ENCODE measurements around the gene CAMTA1. TPM values are rescaled to one million over a fixed set of nuclear protein-coding genes. Genes with fewer than 3 reads are reported as not detected.

The CAMTA1 gene
- polyA plus RNA-seq, 1 donor (not counting 4 experiments of a cell fraction or from before 2014, with no cell fraction given): 51.4 TPM

- dilution Hi-C loops (cut with MboI; ENCODE audit: extremely low pct_ligation_motif_present, low sequenced_read_pairs): no loop called here
- no peak for TF ChIP-seq EZH2 (IDR thresholded peaks at IDR 0.05; ENCODE audit: low read length)
- TF ChIP-seq CTCF (optimal IDR thresholded peaks at IDR 0.05 in 1 of 3, IDR thresholded peaks at IDR 0.05 in 1 of 3, conservative IDR thresholded peaks at IDR 0.05 in 1 of 3; ENCODE audit: extremely low read depth in 1 of 3, insufficient read depth in 2 of 3, low read length in 3 of 3): no peak
- FAIRE-seq: no peak
- no peaks in the 10 kb centered on the region for H3K36me3 ChIP-seq (ENCODE audit: control insufficient read depth in 2 of 2, extremely low read depth in 1 of 2, insufficient read depth in 2 of 2, low read length in 2 of 2)
- no peak for DNase-seq (ENCODE audit: low read depth, low spot score)
- no peaks in the 10 kb centered on the region for H3K4me1 ChIP-seq (ENCODE audit: control insufficient read depth, extremely low read depth, insufficient read depth, low read length)
- no peak overlapping the region for H3K27ac ChIP-seq (ENCODE audit: control insufficient read depth, insufficient read depth, low read length)
- no peak overlapping the region for H3K9ac ChIP-seq (ENCODE audit: control insufficient read depth, extremely low read depth, insufficient read depth, low read length)
- no peaks in the 10 kb centered on the region for H3K79me2 ChIP-seq (ENCODE audit: control insufficient read depth, insufficient read depth, low read length)
- no peaks in the 10 kb centered on the region for H4K20me1 ChIP-seq (ENCODE audit: control insufficient read depth, extremely low read depth, insufficient read depth, low read length)
- no peak overlapping the region for H3K4me2 ChIP-seq (ENCODE audit: control insufficient read depth, extremely low read depth, insufficient read depth, low read depth, low read length)
- H3K9me3 ChIP-seq (ENCODE audit: control insufficient read depth, low read depth, low read length): no peaks in the 10 kb centered on the region
- no peak overlapping the region for H3K4me3 ChIP-seq (ENCODE audit: control insufficient read depth in 2 of 3, extremely low read depth in 1 of 3, insufficient read depth in 2 of 3, low read depth in 1 of 3, low read length in 3 of 3)
- H2AFZ ChIP-seq (ENCODE audit: control insufficient read depth, low read length): no peak overlapping the region
- peaks cover 28% of the 10 kb centered on the region for H3K27me3 ChIP-seq (ENCODE audit: control insufficient read depth, extremely low read depth, insufficient read depth, low read length)
- no peaks in the 10 kb centered on the region for H3K9me1 ChIP-seq (ENCODE audit: control insufficient read depth, extremely low read depth, insufficient read depth, low read length)
Measured at GRCh38 chr1:6985549-6986276, 200.5 kb downstream of the CAMTA1 start.

- FAIRE-seq (no peak), DNase-seq (ENCODE audit: low read depth, low spot score) (no peak)
- Histone ChIP-seq H3K79me2 (ENCODE audit: control insufficient read depth, insufficient read depth, low read length) (no peaks in the 10 kb centered on the region), H3K4me1 (ENCODE audit: control insufficient read depth, extremely low read depth, insufficient read depth, low read length) (peaks cover 5% of the 10 kb centered on the region), H3K9me3 (ENCODE audit: control insufficient read depth, low read depth, low read length) (no peaks in the 10 kb centered on the region), H4K20me1 (ENCODE audit: control insufficient read depth, extremely low read depth, insufficient read depth, low read length) (no peaks in the 10 kb centered on the region), H3K9me1 (ENCODE audit: control insufficient read depth, extremely low read depth, insufficient read depth, low read length) (no peaks in the 10 kb centered on the region), H3K36me3 (ENCODE audit: control insufficient read depth in 2 of 2, extremely low read depth in 1 of 2, insufficient read depth in 2 of 2, low read length in 2 of 2) (no peaks in the 10 kb centered on the region), H3K27ac (ENCODE audit: control insufficient read depth, insufficient read depth, low read length) (no peak overlapping the region), H3K4me3 (ENCODE audit: control insufficient read depth in 2 of 3, extremely low read depth in 1 of 3, insufficient read depth in 2 of 3, low read depth in 1 of 3, low read length in 3 of 3) (no peak overlapping the region), H3K9ac (ENCODE audit: control insufficient read depth, extremely low read depth, insufficient read depth, low read length) (no peak overlapping the region), H3K27me3 (ENCODE audit: control insufficient read depth, extremely low read depth, insufficient read depth, low read length) (peaks cover 28% of the 10 kb centered on the region), H2AFZ (ENCODE audit: control insufficient read depth, low read length) (no peak overlapping the region), H3K4me2 (ENCODE audit: control insufficient read depth, extremely low read depth, insufficient read depth, low read depth, low read length) (no peak overlapping the region)
- dilution Hi-C loops (cut with MboI; ENCODE audit: extremely low pct_ligation_motif_present, low sequenced_read_pairs): no loop called here
- TF ChIP-seq EZH2 (IDR thresholded peaks at IDR 0.05; ENCODE audit: low read length): no peak
- no peak for TF ChIP-seq CTCF (optimal IDR thresholded peaks at IDR 0.05 in 1 of 3, IDR thresholded peaks at IDR 0.05 in 1 of 3, conservative IDR thresholded peaks at IDR 0.05 in 1 of 3; ENCODE audit: extremely low read depth in 1 of 3, insufficient read depth in 2 of 3, low read length in 3 of 3)
Measured at GRCh38 chr1:6986281-6986680, 201.0 kb downstream of the CAMTA1 start.

Measured in keratinocyte (primary cell).